Natural killer cell (primary cell): ENCODE data around the gene GPRIN1. TPM values are rescaled to one million over a fixed set of nuclear protein-coding genes. Genes with fewer than 3 reads are reported as not detected.

Source experiments
- ATAC-seq, 3 donors: fragments of 150-1000 bp in 2 of 3; fragments of 200-7000 bp in 1 of 3; cut with Tn5 transposase; 1 replicate in 1 of 3; 2 replicates in 2 of 3; pipeline ENCODE4 v1.10.0; 2021; ENCODE audit warnings: mild to moderate bottlenecking in 2 of 3, moderate library complexity in 2 of 3
- DNase-seq, 2 donors: peaks; one replicate each; pipeline versions ENCODE4 v3.0.0 to v3.0.0-alpha.2; 2013 to 2021; ENCODE audit warnings: mixed read lengths in 1 of 2
- H3K27ac ChIP-seq: one replicate; pipeline ENCODE4 v1.5.1; 2013; ENCODE audit warnings: mild to moderate bottlenecking, low read length
- H3K27me3 ChIP-seq: one replicate; pipeline ENCODE4 v1.6.1; 2013; ENCODE audit warnings: low read length; ENCODE audit not compliant: control insufficient read depth, insufficient read depth
- H3K36me3 ChIP-seq: one replicate; pipeline ENCODE4 v1.6.1; 2013; ENCODE audit warnings: low read length; ENCODE audit not compliant: control insufficient read depth, insufficient read depth
- H3K4me1 ChIP-seq: one replicate; pipeline ENCODE4 v1.6.1; 2013; ENCODE audit warnings: low read length; ENCODE audit not compliant: control insufficient read depth, insufficient read depth
- H3K4me3 ChIP-seq: one replicate; pipeline ENCODE4 v1.5.1; 2013; ENCODE audit warnings: low read length
- H3K9me3 ChIP-seq: one replicate; pipeline ENCODE4 v1.6.1; 2013; ENCODE audit warnings: low read length; ENCODE audit not compliant: control insufficient read depth, insufficient read depth
- H3K27ac Mint-ChIP-seq, 2 donors: one replicate each; pipeline ENCODE4 v1.8.0; 2022; ENCODE audit warnings: mild to moderate bottlenecking in 2 of 2, mixed read lengths in 2 of 2, moderate library complexity in 1 of 2
- H3K27me3 Mint-ChIP-seq, 2 donors: one replicate each; pipeline ENCODE4 v1.8.0; 2022; ENCODE audit warnings: low read depth in 2 of 2, mixed read lengths in 2 of 2
- H3K36me3 Mint-ChIP-seq: one replicate; pipeline ENCODE4 v1.8.0; 2022; ENCODE audit warnings: mixed read lengths
- H3K4me1 Mint-ChIP-seq, 2 donors: one replicate each; pipeline ENCODE4 v1.8.0; 2022; ENCODE audit warnings: mixed read lengths in 2 of 2
- H3K4me3 Mint-ChIP-seq: one replicate; pipeline ENCODE4 v1.8.0; 2022; ENCODE audit warnings: mild to moderate bottlenecking, moderate library complexity, mixed read lengths
- H3K9me3 Mint-ChIP-seq, 2 donors: one replicate each; pipeline ENCODE4 v1.8.0; 2022; ENCODE audit warnings: mixed read lengths in 2 of 2
- WGBS: methylation state at CpG from one replicate; pipeline ENCODE4 v1.1.7; 2013; ENCODE audit warnings: missing lambda C conversion rate; ENCODE audit not compliant: insufficient coverage; 5-methylcytosine and 5-hydroxymethylcytosine counted together
- intact Hi-C: fragments of 100-400 bp; cut with micrococcal nuclease; formaldehyde crosslinking; loops from one replicate; pipeline ENCODE4 v1.14.2; 2022
- total RNA-seq, 4 donors: library from RNA; stranded (reverse); fragments of 120-200 nt in 1 of 4; gene quantifications; one replicate each; pipeline versions ENCODE4 v1.2.3 to v1.2.4, GENCODE V29; 2013 to 2022
- TF ChIP-seq, protein P1 (sequence below): fragments of 200-600 bp; IDR thresholded peaks from one replicate; pipeline ENCODE4 v1.8.0; 2022; ENCODE audit warnings: antibody characterized with exemption

Gene GPRIN1
- total RNA-seq, 3 donors from 2014 or later (not counting 1 experiment from before 2014, with no cell fraction given): 0.92 to 1.5 (median 1.3) TPM

DNA sequence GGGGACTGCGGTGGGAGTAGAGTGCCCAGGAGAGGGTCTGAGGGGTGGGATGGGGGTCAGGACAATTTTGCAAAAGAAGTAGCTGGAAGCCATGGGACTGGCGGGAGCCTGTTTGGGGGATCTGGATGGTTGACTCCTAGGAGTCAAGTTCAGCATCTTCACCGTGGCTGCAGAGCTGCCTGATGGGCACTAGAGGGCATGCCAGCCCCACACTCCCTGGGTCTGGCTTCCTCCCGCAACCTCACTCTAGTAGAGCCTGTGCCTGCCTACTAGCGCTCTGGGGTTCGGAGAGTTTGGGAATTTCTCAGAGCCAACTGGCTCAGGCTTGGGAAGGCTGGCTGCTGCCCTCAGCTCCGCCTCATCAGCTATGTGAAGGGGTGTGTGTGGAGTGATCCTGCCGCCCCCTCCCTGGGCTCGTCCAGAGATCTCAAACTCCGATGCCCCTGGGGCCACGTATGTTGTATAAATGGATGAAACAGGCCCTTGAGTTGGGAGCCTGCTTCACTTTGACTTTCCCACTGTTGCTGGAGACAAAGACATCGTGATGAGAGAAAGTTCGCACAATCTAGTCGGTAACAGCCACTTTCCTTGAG lies 48.1 kb upstream of the GPRIN1 start:
- Mint-ChIP-seq H3K4me3 (peak overlapping the region; percentile 73), H3K27me3 (peaks cover 0 to 2% of the 10 kb centered on the region in 2 donors), H3K4me1 (peaks cover 29 to 44% of the 10 kb centered on the region in 2 donors), H3K27ac (no peak overlapping the region), H3K9me3 (no peaks in the 10 kb centered on the region), H3K36me3 (no peaks in the 10 kb centered on the region)
- no peak overlapping the region for H3K4me3 ChIP-seq
- H3K4me1 ChIP-seq: peaks cover 45% of the 10 kb centered on the region
- no peaks in the 10 kb centered on the region for H3K9me3 ChIP-seq
- H3K36me3 ChIP-seq: peaks cover 8% of the 10 kb centered on the region
- H3K27ac ChIP-seq: no peak overlapping the region
- DNase-seq (peak; percentile 58 to 85), ATAC-seq (peak; percentile 74 to 81 (median 77))
- intact Hi-C loops: loop anchor here (2.0 to 5.0 kb wide), 2 partner anchors 301 to 454 kb away; no protein-coding TSS in a partner anchor
- TF ChIP-seq, protein P1, sequence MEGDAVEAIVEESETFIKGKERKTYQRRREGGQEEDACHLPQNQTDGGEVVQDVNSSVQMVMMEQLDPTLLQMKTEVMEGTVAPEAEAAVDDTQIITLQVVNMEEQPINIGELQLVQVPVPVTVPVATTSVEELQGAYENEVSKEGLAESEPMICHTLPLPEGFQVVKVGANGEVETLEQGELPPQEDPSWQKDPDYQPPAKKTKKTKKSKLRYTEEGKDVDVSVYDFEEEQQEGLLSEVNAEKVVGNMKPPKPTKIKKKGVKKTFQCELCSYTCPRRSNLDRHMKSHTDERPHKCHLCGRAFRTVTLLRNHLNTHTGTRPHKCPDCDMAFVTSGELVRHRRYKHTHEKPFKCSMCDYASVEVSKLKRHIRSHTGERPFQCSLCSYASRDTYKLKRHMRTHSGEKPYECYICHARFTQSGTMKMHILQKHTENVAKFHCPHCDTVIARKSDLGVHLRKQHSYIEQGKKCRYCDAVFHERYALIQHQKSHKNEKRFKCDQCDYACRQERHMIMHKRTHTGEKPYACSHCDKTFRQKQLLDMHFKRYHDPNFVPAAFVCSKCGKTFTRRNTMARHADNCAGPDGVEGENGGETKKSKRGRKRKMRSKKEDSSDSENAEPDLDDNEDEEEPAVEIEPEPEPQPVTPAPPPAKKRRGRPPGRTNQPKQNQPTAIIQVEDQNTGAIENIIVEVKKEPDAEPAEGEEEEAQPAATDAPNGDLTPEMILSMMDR: peak; percentile 88
- 53% methylated on average over 13 of the region's 14 CpGs for WGBS
- H3K27me3 ChIP-seq: no peaks in the 10 kb centered on the region

DNA sequence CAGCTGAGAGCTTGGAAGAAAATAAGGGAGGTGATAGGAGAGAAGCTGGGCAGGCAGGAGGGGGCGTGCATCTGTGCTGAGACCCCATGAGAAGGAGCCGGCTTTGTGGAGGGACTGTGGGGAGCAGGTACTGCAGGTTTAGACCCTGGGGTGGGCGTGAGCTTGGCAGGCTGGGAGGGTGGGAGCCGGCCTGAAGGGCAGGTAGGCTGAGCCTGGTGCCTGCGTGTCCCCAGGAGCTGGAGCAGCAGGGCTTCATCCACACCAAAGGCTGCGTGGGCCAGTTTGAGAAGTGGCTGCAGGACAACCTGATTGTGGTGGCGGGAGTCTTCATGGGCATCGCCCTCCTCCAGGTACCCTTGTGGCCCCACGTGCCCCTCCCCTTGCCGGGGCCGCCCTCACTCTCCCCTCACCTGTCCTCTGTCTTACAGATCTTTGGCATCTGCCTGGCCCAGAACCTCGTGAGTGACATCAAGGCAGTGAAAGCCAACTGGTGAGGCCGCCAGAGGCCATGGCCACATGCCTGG lies 46.6 kb upstream of the GPRIN1 start:
- Mint-ChIP-seq H3K9me3 (no peaks in the 10 kb centered on the region), H3K4me3 (peak overlapping the region; percentile 26), H3K4me1 (peaks cover 40 to 59% of the 10 kb centered on the region in 2 donors), H3K27ac (no peak overlapping the region), H3K36me3 (no peaks in the 10 kb centered on the region), H3K27me3 (peaks cover 0 to under 1% of the 10 kb centered on the region in 2 donors)
- H3K9me3 ChIP-seq: no peaks in the 10 kb centered on the region
- intact Hi-C loops: loop anchor here (5.0 kb wide), 1 partner anchor 456 kb away; no protein-coding TSS in a partner anchor
- H3K27me3 ChIP-seq: no peaks in the 10 kb centered on the region
- H3K4me1 ChIP-seq: peaks cover 60% of the 10 kb centered on the region
- WGBS: 94% methylated on average over 13 of the region's 13 CpGs
- H3K27ac ChIP-seq: no peak overlapping the region
- ATAC-seq: no peak
- peaks cover 8% of the 10 kb centered on the region for H3K36me3 ChIP-seq
- no peak overlapping the region for H3K4me3 ChIP-seq
- TF ChIP-seq, protein P1: no peak
- DNase-seq: no peak

DNA sequence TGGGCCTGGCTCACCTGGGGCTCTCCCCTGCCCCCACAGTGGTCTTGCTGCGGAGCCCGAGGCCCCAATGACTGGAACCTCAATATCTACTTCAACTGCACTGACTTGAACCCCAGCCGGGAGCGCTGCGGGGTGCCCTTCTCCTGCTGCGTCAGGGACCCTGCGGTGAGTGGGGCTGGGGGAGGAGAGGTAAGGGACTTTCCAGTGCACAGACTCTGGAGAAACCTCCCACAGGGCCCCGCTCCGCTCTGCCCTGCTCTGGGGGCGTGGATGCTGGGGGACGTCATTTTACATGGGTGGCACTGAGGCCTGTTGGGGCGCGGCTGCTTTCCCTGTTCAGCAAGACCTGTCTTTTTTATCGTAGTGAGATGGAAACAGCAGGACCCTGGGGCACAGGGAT lies 44.9 kb upstream of the GPRIN1 start:
- Mint-ChIP-seq H3K4me1 (peaks cover 50 to 63% of the 10 kb centered on the region in 2 donors), H3K4me3 (no peak overlapping the region), H3K27ac (no peak overlapping the region), H3K9me3 (no peaks in the 10 kb centered on the region), H3K36me3 (no peaks in the 10 kb centered on the region), H3K27me3 (no peaks in the 10 kb centered on the region)
- ATAC-seq (no peak), DNase-seq (peak in 1 of 2 donors; percentile 42)
- 94% methylated on average over 14 of the region's 14 CpGs for WGBS
- Histone ChIP-seq H3K4me1 (peaks cover 67% of the 10 kb centered on the region), H3K4me3 (no peak overlapping the region), H3K9me3 (no peaks in the 10 kb centered on the region), H3K36me3 (peaks cover 8% of the 10 kb centered on the region), H3K27me3 (no peaks in the 10 kb centered on the region), H3K27ac (no peak overlapping the region)
- TF ChIP-seq, protein P1: no peak
- intact Hi-C loops: loop anchor here (5.0 kb wide), 1 partner anchor 457 kb away; no protein-coding TSS in a partner anchor
